Activated CD4-positive, alpha-beta memory T cell treated with anti-CD3 and anti-CD28 coated beads, Interleukin-2, amount 10 ng/mL, durations not matched to agents 7 days and 5 days (primary cell): ENCODE data around the gene GPER1. TPM values are rescaled to one million over a fixed set of nuclear protein-coding genes. Genes with fewer than 3 reads are reported as not detected.
"Not testable (repeated sequence)": the region's sequence is repeated elsewhere in the genome, so short reads cannot be mapped to it uniquely, and the experiment has no call there.

Experiments used
- CTCF ChIA-PET: fragments of 350-600 bp; sonication (Branson Sonifier 250); formaldehyde crosslinking; loops from one replicate; lab custom pipeline; 2021; ENCODE audit warnings: antibody characterized with exemption, inconsistent platforms; lab: Charles Lee
- POLR2A ChIA-PET: fragments of 350-600 bp; sonication (Branson Sonifier 250); formaldehyde crosslinking; loops from one replicate; lab custom pipeline; 2021; ENCODE audit warnings: antibody characterized with exemption; lab: Charles Lee
- DNase-seq: peaks from one replicate; pipeline ENCODE4 v3.0.0-alpha.2; 2020
- H3K27ac Mint-ChIP-seq: one replicate; pipeline ENCODE4 v1.8.0; 2021; ENCODE audit warnings: mild to moderate bottlenecking, mixed read lengths
- H3K27me3 Mint-ChIP-seq: one replicate; pipeline ENCODE4 v1.8.0; 2021; ENCODE audit warnings: mixed read lengths
- H3K36me3 Mint-ChIP-seq: one replicate; pipeline ENCODE4 v1.8.0; 2021; ENCODE audit warnings: low read depth, mixed read lengths
- H3K4me1 Mint-ChIP-seq: one replicate; pipeline ENCODE4 v1.8.0; 2021; ENCODE audit warnings: mixed read lengths
- H3K4me3 Mint-ChIP-seq: one replicate; pipeline ENCODE4 v1.8.0; 2021; ENCODE audit warnings: mild to moderate bottlenecking, mixed read lengths
- H3K9me3 Mint-ChIP-seq: one replicate; pipeline ENCODE4 v1.8.0; 2021; ENCODE audit warnings: mixed read lengths
- total RNA-seq, 2 experiments: library from RNA; stranded (reverse); gene quantifications; one replicate each; pipeline ENCODE4 v1.2.3, GENCODE V29; 2021

GPER1 gene
- total RNA-seq, 2 experiments from 2014 or later: 0.15 TPM; not detected in 1

DNA sequence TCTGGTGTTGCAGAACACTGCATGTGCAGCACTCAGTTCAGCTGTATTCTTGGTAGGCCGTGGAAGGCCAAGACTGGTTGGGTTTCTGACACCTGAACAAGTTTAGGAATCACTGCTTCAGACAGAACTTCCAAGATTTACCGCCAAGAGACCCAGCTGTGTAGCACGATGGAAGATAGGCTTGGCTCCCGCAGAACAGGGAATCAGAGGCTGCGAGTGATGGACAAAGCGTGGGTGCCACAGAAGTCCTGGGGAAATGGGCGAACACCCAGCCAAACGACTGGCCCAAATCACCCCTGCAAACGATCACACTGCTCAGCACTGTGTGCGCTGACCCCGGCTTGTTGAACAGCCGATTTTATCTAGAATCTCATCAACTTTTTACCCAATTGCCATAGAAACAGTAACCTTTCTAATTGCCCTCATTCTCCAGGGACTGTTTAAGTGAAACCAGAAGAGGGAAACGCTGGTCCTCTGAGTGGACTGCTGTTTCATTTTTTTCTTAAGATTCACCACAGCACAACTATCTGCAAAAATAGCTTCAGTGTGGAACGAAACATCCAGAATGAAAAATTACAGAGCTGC is 54.2 kb downstream of the GPER1 start:
- Mint-ChIP-seq H3K27me3 (no peaks in the 10 kb centered on the region), H3K36me3 (no peaks in the 10 kb centered on the region), H3K4me1 (peaks cover 15% of the 10 kb centered on the region), H3K4me3 (no peak overlapping the region), H3K27ac (no peak overlapping the region), H3K9me3 (no peaks in the 10 kb centered on the region)
- no peak for DNase-seq
- ChIA-PET POLR2A (interaction anchor here (2.1 kb wide), 1 partner anchor 18 kb away, joined by 8 read pairs; the partner anchor contains the start of gene ZFAND2A), CTCF (interaction anchor here (1.3 to 2.4 kb wide), 3 partner anchors 10 to 149 kb away, joined by 5 to 6 read pairs (median 5); no protein-coding TSS in a partner anchor)

DNA sequence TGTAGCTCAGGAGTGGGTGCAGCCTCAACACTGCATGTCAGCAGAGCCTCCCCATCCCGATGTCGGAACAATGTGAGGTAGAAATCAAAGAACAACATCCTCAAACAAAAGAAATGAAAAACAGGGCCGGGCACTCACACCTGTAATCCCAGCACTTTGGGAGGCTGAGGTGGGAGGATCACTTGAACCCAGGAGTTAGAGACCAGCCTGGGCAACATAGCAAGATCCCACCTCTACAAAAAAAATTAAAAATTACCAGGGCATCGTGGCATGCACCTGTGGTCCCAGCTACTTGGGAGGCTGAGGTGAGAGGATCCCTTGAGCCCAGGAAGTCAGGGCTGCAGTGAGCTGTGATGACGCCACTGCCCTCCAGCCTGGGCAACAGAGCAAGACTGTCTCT is 55.1 kb downstream of the GPER1 start:
- not testable (repeated sequence) for DNase-seq, H3K36me3 Mint-ChIP-seq, H3K9me3 Mint-ChIP-seq, H3K4me3 Mint-ChIP-seq, H3K27ac Mint-ChIP-seq, H3K4me1 Mint-ChIP-seq, H3K27me3 Mint-ChIP-seq
- ChIA-PET CTCF (interaction anchor here (1.2 to 2.4 kb wide), 3 partner anchors 9 to 149 kb away, joined by 3 to 6 read pairs (median 5); no protein-coding TSS in a partner anchor), POLR2A (interaction anchor here (2.1 kb wide), 1 partner anchor 17 kb away, joined by 8 read pairs; the partner anchor contains the start of gene ZFAND2A)

Other genes with a start within 250 kb of the GPER1 start
- 10 to 100 TPM; 32.6 to 38.2 TPM for gene GET4, start 211.6 kb upstream of the GPER1 start, total RNA-seq
- gene ADAP1, start 133.4 kb upstream of the GPER1 start, total RNA-seq: 10 to 100 TPM; 11.1 to 13.0 TPM
- gene COX19, start 112.6 kb upstream of the GPER1 start, total RNA-seq: 10 to 100 TPM; 17.4 to 18.2 TPM
- gene CYP2W1, start 104.9 kb upstream of the GPER1 start, total RNA-seq: not detected
- 10 to 100 TPM; 10.0 to 10.1 TPM for gene GPR146, start 43.6 kb upstream of the GPER1 start, total RNA-seq
- 10 to 100 TPM; 29.4 to 34.6 TPM for gene ZFAND2A, start 72.1 kb downstream of the GPER1 start, total RNA-seq
- gene UNCX, start 144.8 kb downstream of the GPER1 start, total RNA-seq: not detected